Activated T-helper 1 cell treated with anti-CD3 and anti-CD28 coated beads, Interleukin-12 subunit alpha, Interleukin-12 subunit beta, Interleukin-2, Interleukin-4 antibody, amounts not matched to agents 30 ng/mL and 10 ng/mL and 1 ng/mL, durations not matched to agents 14 hours and 24 hours and 36 hours (primary cell): Measurements from ENCODE around the gene FAM20C. TPM values are rescaled to one million over a fixed set of nuclear protein-coding genes. Genes with fewer than 3 reads are reported as not detected.
A peak's percentile ranks its signal among the peaks of the same experiment; 100 is the strongest.
"Not testable (repeated sequence)": the region's sequence is repeated elsewhere in the genome, so short reads cannot be mapped to it uniquely, and the experiment has no call there.

Experiments used
- DNase-seq: peaks from one replicate; pipeline ENCODE4 v3.0.0; 2021; ENCODE audit warnings: low spot score
- H3K27ac Mint-ChIP-seq: one replicate; pipeline ENCODE4 v1.8.0; 2021; ENCODE audit warnings: mild to moderate bottlenecking, mixed read lengths
- H3K27me3 Mint-ChIP-seq: one replicate; pipeline ENCODE4 v1.8.0; 2022; ENCODE audit warnings: mild to moderate bottlenecking, moderate library complexity, mixed read lengths; ENCODE audit not compliant: insufficient read depth
- H3K36me3 Mint-ChIP-seq: one replicate; pipeline ENCODE4 v1.8.0; 2021; ENCODE audit warnings: low read depth, mixed read lengths
- H3K4me1 Mint-ChIP-seq: one replicate; pipeline ENCODE4 v1.8.0; 2021; ENCODE audit warnings: low read depth, mixed read lengths
- H3K4me3 Mint-ChIP-seq: one replicate; pipeline ENCODE4 v1.8.0; 2021; ENCODE audit warnings: mild to moderate bottlenecking, moderate library complexity, mixed read lengths
- H3K9me3 Mint-ChIP-seq: one replicate; pipeline ENCODE4 v1.8.0; 2021; ENCODE audit warnings: mixed read lengths
- intact Hi-C: fragments of 100-400 bp; cut with micrococcal nuclease; formaldehyde crosslinking; loops from one replicate; pipeline ENCODE4 v1.15.1; 2024
- total RNA-seq: library from RNA; stranded (reverse); gene quantifications from 2 replicates; pipeline ENCODE4 v1.2.3, GENCODE V29; 2022

FAM20C gene
- total RNA-seq, 1 donor from 2014 or later: 0.34 TPM

GRCh38 chr7:258476-259190 is 66.3 kb downstream of the FAM20C start:
- intact Hi-C loops: no loop called here
- H3K9me3 Mint-ChIP-seq: peaks cover 8% of the 10 kb centered on the region
- DNase-seq: no peak
- H3K36me3 Mint-ChIP-seq: no peaks in the 10 kb centered on the region
- no peaks in the 10 kb centered on the region for H3K4me1 Mint-ChIP-seq
- no peak overlapping the region for H3K4me3 Mint-ChIP-seq
- H3K27me3 Mint-ChIP-seq: no peaks in the 10 kb centered on the region
- no peak overlapping the region for H3K27ac Mint-ChIP-seq

DNA sequence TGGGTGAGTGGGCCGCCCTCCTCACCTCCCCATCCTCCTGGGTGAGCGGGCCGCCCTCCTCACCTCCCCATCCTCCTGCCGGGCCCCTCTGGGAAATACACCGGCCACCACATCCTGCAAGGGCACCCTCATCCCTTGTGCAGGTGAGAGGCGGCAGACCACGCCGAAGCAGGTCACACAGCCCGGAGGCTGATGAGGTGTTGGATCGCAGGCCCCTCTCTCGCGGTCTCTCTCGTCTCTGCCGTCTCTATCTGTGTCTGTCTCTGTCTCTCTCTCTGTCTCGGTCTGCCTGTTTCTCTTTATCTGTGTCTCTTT is 66.8 kb downstream of the FAM20C start:
- Mint-ChIP-seq H3K27me3 (no peaks in the 10 kb centered on the region), H3K27ac (no peak overlapping the region), H3K9me3 (peaks cover 8% of the 10 kb centered on the region), H3K4me1 (no peaks in the 10 kb centered on the region), H3K4me3 (no peak overlapping the region), H3K36me3 (no peaks in the 10 kb centered on the region)
- no peak for DNase-seq
- intact Hi-C loops: no loop called here

DNA sequence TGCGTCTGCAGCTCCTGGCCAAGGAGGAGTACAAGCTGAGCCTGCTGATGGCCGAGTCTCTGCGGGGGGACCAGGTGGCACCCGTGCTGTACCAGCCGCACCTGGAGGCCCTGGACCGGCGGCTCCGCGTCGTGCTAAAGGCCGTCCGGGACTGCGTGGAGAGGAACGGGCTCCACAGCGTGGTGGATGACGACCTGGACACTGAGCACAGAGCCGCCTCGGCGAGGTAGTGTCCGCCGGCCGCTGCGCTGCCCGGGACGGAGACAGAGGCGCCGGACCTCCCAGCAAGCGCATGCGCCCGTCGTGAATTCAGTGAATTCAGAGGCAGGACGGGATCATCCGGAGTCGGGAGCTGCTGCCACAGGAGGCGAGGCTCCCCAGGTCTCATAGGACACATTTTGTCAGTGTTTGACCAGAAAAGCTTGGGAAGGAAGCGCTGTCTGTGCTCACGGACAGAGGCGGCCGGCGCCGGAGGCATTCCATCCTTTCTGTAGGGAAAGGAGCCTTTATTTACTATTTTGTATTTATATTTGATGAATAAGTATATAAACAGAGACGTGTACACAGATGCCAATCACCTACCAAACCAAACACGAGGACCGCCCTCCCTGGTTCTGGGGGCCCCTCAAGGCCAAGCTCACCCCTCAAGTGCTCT is 67.5 kb downstream of the FAM20C start:
- Mint-ChIP-seq H3K4me3 (no peak overlapping the region), H3K27me3 (no peaks in the 10 kb centered on the region), H3K4me1 (no peaks in the 10 kb centered on the region), H3K36me3 (no peaks in the 10 kb centered on the region), H3K27ac (no peak overlapping the region), H3K9me3 (peaks cover 8% of the 10 kb centered on the region)
- intact Hi-C loops: no loop called here
- DNase-seq: no peak

DNA sequence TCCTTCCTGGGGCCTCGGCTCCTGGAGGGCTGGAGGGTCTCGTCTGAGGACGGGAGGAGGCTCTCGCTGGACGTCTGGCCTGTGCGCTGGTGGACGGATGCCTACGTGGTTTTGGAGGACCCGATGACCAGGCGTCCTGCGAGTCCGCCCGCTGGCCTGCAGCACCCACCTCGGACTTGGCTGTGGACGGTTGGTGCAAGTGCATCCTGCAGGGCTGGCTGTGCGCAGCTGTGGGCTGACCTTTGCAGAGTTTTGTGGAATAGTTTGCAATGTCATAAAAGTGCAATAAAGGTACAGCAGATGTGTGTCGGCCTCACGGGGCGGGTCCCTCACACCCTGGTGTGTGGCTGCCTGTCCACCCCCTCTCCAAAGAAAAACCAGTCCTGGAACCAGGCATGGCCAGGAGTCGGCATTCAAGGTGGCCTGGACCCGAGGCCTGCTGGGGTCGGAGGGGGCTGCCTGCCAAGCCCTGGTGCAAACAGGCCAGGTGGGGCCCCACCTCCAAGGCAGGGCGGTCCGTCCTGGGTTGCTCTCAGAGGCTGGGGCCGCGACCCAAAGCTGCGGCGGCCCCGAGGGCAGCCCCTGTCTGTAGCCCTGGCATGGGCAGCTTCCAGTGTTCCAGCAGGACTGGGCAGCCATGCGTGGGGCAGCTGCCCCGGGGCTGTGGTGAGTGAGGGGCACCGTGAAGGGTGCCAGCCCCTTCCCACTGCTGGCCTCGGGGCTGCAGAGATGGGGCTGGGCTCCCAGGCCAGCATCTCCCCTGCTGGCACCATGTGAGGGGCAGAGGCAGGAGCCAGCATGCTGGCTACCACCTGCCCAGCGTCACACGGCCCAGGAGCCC is 68.3 kb downstream of the FAM20C start:
- H3K4me3 Mint-ChIP-seq: no peak overlapping the region
- intact Hi-C loops: no loop called here
- H3K9me3 Mint-ChIP-seq: peaks cover 8% of the 10 kb centered on the region
- no peaks in the 10 kb centered on the region for H3K4me1 Mint-ChIP-seq
- no peak overlapping the region for H3K27ac Mint-ChIP-seq
- no peaks in the 10 kb centered on the region for H3K27me3 Mint-ChIP-seq
- no peak for DNase-seq
- H3K36me3 Mint-ChIP-seq: no peaks in the 10 kb centered on the region

DNA sequence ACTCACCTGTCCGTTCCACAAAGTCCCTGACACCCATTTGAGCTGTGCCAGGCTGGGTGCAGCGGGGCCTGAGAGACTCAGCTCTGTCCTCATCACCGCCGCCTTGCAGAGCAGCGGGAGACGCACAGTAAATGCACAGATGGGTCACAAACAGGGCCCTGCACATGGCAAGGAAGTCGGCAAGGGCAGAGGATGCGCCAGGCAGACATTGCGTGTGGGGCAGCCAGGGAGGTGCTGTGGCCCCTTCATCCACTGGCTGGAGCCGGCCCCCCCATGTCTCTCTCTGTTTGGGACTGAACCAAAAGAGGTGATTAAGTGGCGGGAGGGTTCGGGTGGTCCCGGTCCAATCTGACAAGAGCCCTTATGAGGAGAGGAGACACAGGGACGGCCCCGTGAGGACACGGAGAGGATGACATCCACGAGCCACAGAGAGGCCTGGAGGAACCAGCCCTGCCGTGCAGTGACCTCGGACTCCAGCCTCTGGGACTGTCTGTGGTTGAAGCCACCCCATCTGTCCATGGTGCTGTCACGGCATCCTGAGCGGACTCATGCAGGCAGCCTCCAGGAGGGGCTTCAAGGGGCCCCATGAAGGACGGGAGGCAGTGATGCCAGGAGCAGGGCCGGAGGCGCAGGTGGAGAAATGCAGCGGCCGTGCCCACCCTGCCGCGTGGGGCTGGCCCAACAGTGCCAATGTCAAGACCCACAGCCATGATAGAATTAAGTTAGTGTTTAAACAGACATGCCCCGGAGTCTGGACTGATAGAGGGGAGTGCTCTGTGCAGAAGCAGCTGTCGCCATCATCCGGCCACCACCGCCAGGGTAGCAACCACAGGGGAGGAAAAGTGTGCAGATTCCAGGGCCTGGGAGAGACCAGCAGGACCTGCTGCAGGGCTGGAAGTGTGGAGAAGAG is 69.2 kb downstream of the FAM20C start:
- peaks cover 8% of the 10 kb centered on the region for H3K9me3 Mint-ChIP-seq
- H3K4me1 Mint-ChIP-seq: no peaks in the 10 kb centered on the region
- no peak for DNase-seq
- H3K27me3 Mint-ChIP-seq: no peaks in the 10 kb centered on the region
- intact Hi-C loops: no loop called here
- no peak overlapping the region for H3K27ac Mint-ChIP-seq
- H3K36me3 Mint-ChIP-seq: no peaks in the 10 kb centered on the region
- no peak overlapping the region for H3K4me3 Mint-ChIP-seq

- Mint-ChIP-seq H3K9me3 (peaks cover 8% of the 10 kb centered on the region), H3K4me1 (no peaks in the 10 kb centered on the region), H3K36me3 (no peaks in the 10 kb centered on the region), H3K4me3 (no peak overlapping the region), H3K27ac (no peak overlapping the region), H3K27me3 (no peaks in the 10 kb centered on the region)
- DNase-seq: no peak
- intact Hi-C loops: no loop called here
These were observed 69.8 kb downstream of the FAM20C start for GRCh38 chr7:262251-262572.

GRCh38 chr7:262631-263311 is 70.4 kb downstream of the FAM20C start:
- peak; percentile 56 for DNase-seq
- intact Hi-C loops, H3K4me3 Mint-ChIP-seq, H3K9me3 Mint-ChIP-seq, H3K36me3 Mint-ChIP-seq, H3K4me1 Mint-ChIP-seq, H3K27ac Mint-ChIP-seq, H3K27me3 Mint-ChIP-seq: not testable (repeated sequence)

DNA sequence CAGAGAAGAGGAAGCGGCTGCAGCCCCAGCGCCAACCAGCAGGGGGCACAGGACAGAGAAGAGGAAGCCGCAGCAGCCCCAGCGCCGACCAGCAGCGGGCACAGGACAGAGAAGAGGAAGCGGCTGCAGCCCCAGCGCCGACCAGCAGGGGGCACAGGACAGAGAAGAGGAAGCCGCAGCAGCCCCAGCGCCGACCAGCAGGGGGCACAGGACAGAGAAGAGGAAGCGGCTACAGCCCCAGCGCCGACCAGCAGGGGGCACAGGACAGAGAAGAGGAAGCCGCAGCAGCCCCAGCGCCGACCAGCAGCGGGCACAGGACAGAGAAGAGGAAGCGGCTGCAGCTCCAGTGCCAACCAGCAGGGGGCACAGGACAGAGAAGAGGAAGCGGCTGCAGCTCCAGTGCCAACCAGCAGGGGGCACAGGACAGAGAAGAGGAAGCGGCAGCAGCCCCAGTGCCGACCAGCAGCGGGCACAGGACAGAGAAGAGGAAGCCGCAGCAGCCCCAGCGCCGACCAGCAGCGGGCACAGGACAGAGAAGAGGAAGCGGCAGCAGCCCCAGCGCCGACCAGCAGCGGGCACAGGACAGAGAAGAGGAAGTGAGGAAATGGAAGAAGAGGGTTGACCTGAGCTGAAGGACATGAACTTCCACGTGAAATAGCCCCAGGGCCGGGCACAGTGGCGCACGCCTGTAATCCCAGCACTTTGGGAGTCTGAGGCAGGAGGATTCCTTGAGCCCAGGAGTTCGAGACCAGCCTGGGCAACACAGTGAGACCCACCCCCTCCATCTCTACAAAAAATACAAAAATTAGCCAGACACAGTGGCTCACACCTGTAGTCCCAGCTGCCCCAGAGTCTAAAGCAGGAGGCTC is 71.3 kb downstream of the FAM20C start:
- H3K4me1 Mint-ChIP-seq, H3K4me3 Mint-ChIP-seq, H3K36me3 Mint-ChIP-seq, H3K9me3 Mint-ChIP-seq, H3K27ac Mint-ChIP-seq, H3K27me3 Mint-ChIP-seq, intact Hi-C loops: not testable (repeated sequence)
- peak; percentile 65 for DNase-seq

DNA sequence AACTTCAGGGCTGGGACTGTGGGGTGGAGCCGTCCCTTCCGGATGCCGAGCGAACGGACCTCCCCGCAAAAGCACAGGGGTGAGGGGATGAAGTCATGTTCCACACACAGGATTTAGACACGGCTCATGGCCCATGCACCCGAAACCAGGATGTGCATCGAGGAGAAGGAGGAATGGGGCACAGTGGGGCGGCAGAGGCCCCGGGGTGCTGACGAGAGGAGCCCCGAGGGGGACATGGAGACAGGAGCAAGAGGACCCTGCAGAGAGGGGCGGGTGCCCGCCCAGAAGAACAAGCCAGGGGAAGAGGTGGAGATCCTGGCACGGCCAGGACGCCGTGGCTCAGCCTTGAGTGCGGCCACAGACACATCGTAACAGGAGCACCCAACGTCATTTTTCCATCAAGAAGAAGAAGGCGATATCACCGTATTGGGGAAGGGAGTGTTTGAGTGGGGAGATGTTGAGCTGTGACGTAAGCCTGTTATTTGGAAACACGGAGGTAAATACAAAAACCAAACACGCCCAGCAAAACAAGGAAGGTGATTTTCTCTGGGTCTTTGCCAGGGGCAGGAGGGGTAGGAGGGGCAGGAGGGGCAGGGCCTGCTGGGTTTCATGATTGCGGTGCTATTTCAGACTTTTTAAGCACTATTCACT is 72.3 kb downstream of the FAM20C start:
- H3K27me3 Mint-ChIP-seq: no peaks in the 10 kb centered on the region
- intact Hi-C loops: no loop called here
- peaks cover 8% of the 10 kb centered on the region for H3K9me3 Mint-ChIP-seq
- H3K27ac Mint-ChIP-seq: peak overlapping the region; percentile 22
- no peaks in the 10 kb centered on the region for H3K4me1 Mint-ChIP-seq
- H3K4me3 Mint-ChIP-seq: no peak overlapping the region
- DNase-seq: no peak
- no peaks in the 10 kb centered on the region for H3K36me3 Mint-ChIP-seq

DNA sequence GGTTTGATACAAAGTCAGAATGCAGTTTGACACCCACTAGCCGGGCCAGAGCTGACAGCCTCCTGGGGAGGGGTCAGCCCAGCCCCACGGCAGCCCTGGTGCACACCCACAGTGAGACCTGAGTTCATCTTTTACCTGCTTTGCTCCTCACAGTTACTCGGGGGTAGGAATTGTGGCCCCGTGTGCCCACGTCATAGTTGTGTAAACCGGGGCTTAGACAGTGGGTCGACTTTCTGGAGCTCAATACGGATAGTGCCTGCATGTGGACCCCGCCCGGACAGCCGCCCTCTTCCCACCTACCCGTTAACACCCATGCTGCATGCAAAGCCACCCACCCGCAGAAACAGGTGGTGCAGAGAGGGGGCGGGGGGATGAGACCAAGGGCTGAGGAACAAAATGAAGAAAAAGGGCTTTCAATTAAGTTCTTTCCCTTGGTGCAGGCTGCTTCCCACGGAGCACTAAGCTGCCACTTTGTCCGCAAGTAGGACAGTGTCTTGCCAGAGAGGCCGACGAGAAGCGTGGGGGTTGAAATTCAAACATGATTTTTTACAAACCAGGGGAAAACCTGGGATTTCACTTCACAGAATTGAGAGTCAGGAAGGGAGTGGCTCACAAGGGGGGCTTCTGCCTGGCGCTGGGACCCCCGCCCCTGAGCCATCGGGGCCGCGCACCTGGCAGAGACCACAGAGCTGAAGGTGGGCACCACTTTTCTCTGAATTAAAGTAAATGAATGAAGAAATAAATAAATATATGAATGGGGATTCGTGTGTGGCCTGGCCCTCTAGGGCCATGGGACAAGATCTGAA is 73.0 kb downstream of the FAM20C start:
- no peak for DNase-seq
- Mint-ChIP-seq H3K4me1 (no peaks in the 10 kb centered on the region), H3K4me3 (no peak overlapping the region), H3K36me3 (no peaks in the 10 kb centered on the region), H3K27ac (no peak overlapping the region), H3K27me3 (no peaks in the 10 kb centered on the region), H3K9me3 (peaks cover 8% of the 10 kb centered on the region)
- intact Hi-C loops: no loop called here
